H1 (cell line): ENCODE results near the gene MBD4. TPM values are rescaled to one million over a fixed set of nuclear protein-coding genes. Genes with fewer than 3 reads are reported as not detected.

Experiments used
- CBX5 ChIP-seq: fragments of 300-800, 300-1000 bp; sonication (generic); IDR thresholded peaks from 2 replicates; pipeline ENCODE4 v1.7.1; 2016; ENCODE audit warnings: antibody characterized with exemption, low read length, low read depth
- GTF2F1 ChIP-seq: IDR thresholded peaks from 2 replicates; pipeline ENCODE4 v1.6.1; 2012; ENCODE audit warnings: low read depth, low read length, improper control_type of control experiment, borderline replicate concordance
- HDAC2 ChIP-seq, 2 experiments: fragments of 300-600 bp in 1 of 2; sonication (generic) in 1 of 2; IDR thresholded peaks; 2 replicates each; pipeline ENCODE4 v1.6.1; 2011 to 2012; ENCODE audit warnings: low read depth in 2 of 2, low read length in 2 of 2, mild to moderate bottlenecking in 2 of 2, moderate library complexity in 2 of 2, borderline replicate concordance in 1 of 2, inconsistent platforms in 1 of 2
- NRF1 ChIP-seq: IDR thresholded peaks from 2 replicates; pipeline ENCODE4 v1.6.1; 2011; ENCODE audit warnings: mild to moderate bottlenecking, low read depth, low read length, improper control_type of control experiment
- POLR2A ChIP-seq, 2 experiments: IDR thresholded peaks; 1 replicate in 1 of 2; 2 replicates in 1 of 2; pipeline ENCODE4 v1.6.1; 2011; ENCODE audit warnings: low read depth in 2 of 2, low read length in 2 of 2, mild to moderate bottlenecking in 2 of 2; ENCODE audit errors: control extremely low read depth in 1 of 2
- TAF7 ChIP-seq: optimal IDR thresholded peaks from 2 replicates; pipeline ENCODE3; 2011; ENCODE audit warnings: low read depth, mild to moderate bottlenecking, inconsistent platforms, low read length, moderate library complexity, borderline replicate concordance
- YY1 ChIP-seq: IDR thresholded peaks from 2 replicates; pipeline ENCODE4 v1.6.1; 2011; ENCODE audit warnings: low read depth, mild to moderate bottlenecking, low read length
- polyA plus RNA-seq, 7 experiments: library from polyadenylated mRNA; depleted of rRNA in 3 of 7; stranded (reverse) in 5 of 7; unstranded in 2 of 7; fragments of >200 nt in 5 of 7; fragments of 200-250 nt in 2 of 7; gene quantifications; 1 replicate in 5 of 7; 2 replicates in 1 of 7; 4 replicates in 1 of 7; pipeline versions ENCODE4 v1.2.1 to v1.2.3, GENCODE V29; 2011 to 2013; ENCODE audit warnings: missing spikeins in 2 of 7, mixed read lengths in 2 of 7
- total RNA-seq: library from RNA; stranded (reverse); fragmentation: NEBNext Ultra II Directional; extraction: Animal tissue kit (Norgen Biotek cat#: 25700); gene quantifications from 2 replicates; pipeline ENCODE4 v1.2.1, GENCODE V29; 2021
- TF ChIP-seq, protein P1 (sequence below): fragments of 300-600 bp; sonication (generic); IDR thresholded peaks from 2 replicates; pipeline ENCODE4 v1.7.1; 2012; ENCODE audit warnings: low read length, moderate library complexity, mild to moderate bottlenecking, inconsistent platforms; ENCODE audit not compliant: insufficient replicate concordance
- TF ChIP-seq, protein P2 (sequence below), 3 experiments: IDR thresholded peaks; 1 replicate in 2 of 3; 2 replicates in 1 of 3; pipeline versions ENCODE4 v1.5.1 to v1.6.1; 2011; ENCODE audit warnings: low read length in 3 of 3, mild to moderate bottlenecking in 3 of 3, inconsistent platforms in 2 of 3, low read depth in 1 of 3, moderate library complexity in 1 of 3; ENCODE audit not compliant: insufficient read depth in 1 of 3; ENCODE audit errors: control extremely low read depth in 1 of 3

The MBD4 gene
- total and polyA plus RNA-seq, 2 of the 8 experiments (the other 6 are each of a cell fraction or from before 2014, with no cell fraction given): 11.2 to 35.8 TPM

- TF ChIP-seq, protein P1, sequence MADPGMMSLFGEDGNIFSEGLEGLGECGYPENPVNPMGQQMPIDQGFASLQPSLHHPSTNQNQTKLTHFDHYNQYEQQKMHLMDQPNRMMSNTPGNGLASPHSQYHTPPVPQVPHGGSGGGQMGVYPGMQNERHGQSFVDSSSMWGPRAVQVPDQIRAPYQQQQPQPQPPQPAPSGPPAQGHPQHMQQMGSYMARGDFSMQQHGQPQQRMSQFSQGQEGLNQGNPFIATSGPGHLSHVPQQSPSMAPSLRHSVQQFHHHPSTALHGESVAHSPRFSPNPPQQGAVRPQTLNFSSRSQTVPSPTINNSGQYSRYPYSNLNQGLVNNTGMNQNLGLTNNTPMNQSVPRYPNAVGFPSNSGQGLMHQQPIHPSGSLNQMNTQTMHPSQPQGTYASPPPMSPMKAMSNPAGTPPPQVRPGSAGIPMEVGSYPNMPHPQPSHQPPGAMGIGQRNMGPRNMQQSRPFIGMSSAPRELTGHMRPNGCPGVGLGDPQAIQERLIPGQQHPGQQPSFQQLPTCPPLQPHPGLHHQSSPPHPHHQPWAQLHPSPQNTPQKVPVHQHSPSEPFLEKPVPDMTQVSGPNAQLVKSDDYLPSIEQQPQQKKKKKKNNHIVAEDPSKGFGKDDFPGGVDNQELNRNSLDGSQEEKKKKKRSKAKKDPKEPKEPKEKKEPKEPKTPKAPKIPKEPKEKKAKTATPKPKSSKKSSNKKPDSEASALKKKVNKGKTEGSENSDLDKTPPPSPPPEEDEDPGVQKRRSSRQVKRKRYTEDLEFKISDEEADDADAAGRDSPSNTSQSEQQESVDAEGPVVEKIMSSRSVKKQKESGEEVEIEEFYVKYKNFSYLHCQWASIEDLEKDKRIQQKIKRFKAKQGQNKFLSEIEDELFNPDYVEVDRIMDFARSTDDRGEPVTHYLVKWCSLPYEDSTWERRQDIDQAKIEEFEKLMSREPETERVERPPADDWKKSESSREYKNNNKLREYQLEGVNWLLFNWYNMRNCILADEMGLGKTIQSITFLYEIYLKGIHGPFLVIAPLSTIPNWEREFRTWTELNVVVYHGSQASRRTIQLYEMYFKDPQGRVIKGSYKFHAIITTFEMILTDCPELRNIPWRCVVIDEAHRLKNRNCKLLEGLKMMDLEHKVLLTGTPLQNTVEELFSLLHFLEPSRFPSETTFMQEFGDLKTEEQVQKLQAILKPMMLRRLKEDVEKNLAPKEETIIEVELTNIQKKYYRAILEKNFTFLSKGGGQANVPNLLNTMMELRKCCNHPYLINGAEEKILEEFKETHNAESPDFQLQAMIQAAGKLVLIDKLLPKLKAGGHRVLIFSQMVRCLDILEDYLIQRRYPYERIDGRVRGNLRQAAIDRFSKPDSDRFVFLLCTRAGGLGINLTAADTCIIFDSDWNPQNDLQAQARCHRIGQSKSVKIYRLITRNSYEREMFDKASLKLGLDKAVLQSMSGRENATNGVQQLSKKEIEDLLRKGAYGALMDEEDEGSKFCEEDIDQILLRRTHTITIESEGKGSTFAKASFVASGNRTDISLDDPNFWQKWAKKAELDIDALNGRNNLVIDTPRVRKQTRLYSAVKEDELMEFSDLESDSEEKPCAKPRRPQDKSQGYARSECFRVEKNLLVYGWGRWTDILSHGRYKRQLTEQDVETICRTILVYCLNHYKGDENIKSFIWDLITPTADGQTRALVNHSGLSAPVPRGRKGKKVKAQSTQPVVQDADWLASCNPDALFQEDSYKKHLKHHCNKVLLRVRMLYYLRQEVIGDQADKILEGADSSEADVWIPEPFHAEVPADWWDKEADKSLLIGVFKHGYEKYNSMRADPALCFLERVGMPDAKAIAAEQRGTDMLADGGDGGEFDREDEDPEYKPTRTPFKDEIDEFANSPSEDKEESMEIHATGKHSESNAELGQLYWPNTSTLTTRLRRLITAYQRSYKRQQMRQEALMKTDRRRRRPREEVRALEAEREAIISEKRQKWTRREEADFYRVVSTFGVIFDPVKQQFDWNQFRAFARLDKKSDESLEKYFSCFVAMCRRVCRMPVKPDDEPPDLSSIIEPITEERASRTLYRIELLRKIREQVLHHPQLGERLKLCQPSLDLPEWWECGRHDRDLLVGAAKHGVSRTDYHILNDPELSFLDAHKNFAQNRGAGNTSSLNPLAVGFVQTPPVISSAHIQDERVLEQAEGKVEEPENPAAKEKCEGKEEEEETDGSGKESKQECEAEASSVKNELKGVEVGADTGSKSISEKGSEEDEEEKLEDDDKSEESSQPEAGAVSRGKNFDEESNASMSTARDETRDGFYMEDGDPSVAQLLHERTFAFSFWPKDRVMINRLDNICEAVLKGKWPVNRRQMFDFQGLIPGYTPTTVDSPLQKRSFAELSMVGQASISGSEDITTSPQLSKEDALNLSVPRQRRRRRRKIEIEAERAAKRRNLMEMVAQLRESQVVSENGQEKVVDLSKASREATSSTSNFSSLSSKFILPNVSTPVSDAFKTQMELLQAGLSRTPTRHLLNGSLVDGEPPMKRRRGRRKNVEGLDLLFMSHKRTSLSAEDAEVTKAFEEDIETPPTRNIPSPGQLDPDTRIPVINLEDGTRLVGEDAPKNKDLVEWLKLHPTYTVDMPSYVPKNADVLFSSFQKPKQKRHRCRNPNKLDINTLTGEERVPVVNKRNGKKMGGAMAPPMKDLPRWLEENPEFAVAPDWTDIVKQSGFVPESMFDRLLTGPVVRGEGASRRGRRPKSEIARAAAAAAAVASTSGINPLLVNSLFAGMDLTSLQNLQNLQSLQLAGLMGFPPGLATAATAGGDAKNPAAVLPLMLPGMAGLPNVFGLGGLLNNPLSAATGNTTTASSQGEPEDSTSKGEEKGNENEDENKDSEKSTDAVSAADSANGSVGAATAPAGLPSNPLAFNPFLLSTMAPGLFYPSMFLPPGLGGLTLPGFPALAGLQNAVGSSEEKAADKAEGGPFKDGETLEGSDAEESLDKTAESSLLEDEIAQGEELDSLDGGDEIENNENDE: no peak
- no peak for TF ChIP-seq YY1
- TF ChIP-seq POLR2A (IDR thresholded peaks at IDR 0.05; ENCODE audit: control extremely low read depth in 1 of 2, low read depth in 2 of 2, low read length in 2 of 2): no peak
- TF ChIP-seq NRF1: no peak
- TF ChIP-seq HDAC2 (IDR thresholded peaks at IDR 0.05; ENCODE audit: borderline replicate concordance in 1 of 2, low read depth in 2 of 2, low read length in 2 of 2): no peak
- no peak for TF ChIP-seq TAF7
- TF ChIP-seq, protein P2, sequence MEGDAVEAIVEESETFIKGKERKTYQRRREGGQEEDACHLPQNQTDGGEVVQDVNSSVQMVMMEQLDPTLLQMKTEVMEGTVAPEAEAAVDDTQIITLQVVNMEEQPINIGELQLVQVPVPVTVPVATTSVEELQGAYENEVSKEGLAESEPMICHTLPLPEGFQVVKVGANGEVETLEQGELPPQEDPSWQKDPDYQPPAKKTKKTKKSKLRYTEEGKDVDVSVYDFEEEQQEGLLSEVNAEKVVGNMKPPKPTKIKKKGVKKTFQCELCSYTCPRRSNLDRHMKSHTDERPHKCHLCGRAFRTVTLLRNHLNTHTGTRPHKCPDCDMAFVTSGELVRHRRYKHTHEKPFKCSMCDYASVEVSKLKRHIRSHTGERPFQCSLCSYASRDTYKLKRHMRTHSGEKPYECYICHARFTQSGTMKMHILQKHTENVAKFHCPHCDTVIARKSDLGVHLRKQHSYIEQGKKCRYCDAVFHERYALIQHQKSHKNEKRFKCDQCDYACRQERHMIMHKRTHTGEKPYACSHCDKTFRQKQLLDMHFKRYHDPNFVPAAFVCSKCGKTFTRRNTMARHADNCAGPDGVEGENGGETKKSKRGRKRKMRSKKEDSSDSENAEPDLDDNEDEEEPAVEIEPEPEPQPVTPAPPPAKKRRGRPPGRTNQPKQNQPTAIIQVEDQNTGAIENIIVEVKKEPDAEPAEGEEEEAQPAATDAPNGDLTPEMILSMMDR (IDR thresholded peaks at IDR 0.05; ENCODE audit: control extremely low read depth in 1 of 3, insufficient read depth in 1 of 3, low read depth in 1 of 3, low read length in 3 of 3): no peak
- no peak for TF ChIP-seq CBX5
- no peak for TF ChIP-seq GTF2F1
Observed at GRCh38 chr3:129460155-129460554, 20.4 kb upstream of the MBD4 start (continued).
